ENCODE data around the gene CACNA1E.
"Not testable (repeated sequence)": the region's sequence is repeated elsewhere in the genome, so short reads cannot be mapped to it uniquely, and the experiment has no call there.

CACNA1E gene

DNA sequence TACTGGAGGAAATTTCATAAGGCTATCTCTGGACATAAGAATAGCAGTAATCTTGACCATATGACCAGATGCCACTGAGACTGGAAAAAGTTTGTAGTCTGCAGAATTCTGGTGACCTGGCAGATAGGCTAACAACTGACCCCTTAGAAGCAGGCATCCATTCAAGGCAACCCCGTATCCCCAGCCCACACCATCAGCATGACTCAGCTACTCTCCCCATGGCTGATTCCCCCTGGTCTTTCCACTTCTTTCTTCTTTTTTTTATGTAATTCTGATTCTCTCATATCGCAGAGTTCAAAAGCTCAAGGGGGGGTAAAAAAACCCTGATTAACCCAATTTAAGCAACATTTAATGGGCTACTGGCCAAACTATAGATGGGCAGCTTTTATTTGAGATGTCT lies 335.1 kb downstream of the CACNA1E start:
- H3K79me2 ChIP-seq (ENCODE audit: insufficient read depth, low read length) = no peaks in the 10 kb centered on the region

DNA sequence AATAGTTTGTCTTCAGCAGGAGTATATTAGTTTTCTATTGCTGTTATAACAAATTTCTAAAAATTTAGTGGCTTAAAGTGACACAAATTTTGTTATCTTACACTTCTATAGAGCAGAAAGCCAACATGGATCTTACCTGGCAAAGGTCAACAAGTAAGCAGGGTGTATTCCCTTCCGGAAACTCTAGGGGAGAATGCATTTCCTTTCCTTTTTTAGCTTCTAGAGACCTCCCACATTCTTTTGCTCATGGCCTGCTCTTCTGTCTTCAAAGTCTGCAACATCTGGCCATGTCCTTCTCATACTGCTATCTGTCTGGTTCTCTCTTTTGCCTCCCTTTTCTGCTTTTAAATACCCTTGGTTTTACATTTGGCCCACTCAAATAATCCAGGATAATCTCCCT lies 335.6 kb downstream of the CACNA1E start:
- Histone ChIP-seq H3K9ac (ENCODE audit: low read depth, low read length, poor library complexity, severe bottlenecking) (no peak overlapping the region), H3K9me3 (ENCODE audit: insufficient read depth, low read depth, low read length) (no peaks in the 10 kb centered on the region), H3K9me2 (replicated peaks; ENCODE audit: low read depth, low read length) (no peaks in the 10 kb centered on the region), H3K36me3 (ENCODE audit: insufficient read depth, low read length) (no peaks in the 10 kb centered on the region), H3K27me3 (ENCODE audit: insufficient read depth, low read length, poor library complexity, severe bottlenecking) (no peaks in the 10 kb centered on the region), H3F3A (ENCODE audit: low read depth) (no peaks in the 10 kb centered on the region), H4K20me1 (ENCODE audit: insufficient read depth, low read length, poor library complexity, severe bottlenecking) (no peaks in the 10 kb centered on the region), H3K79me2 (ENCODE audit: insufficient read depth, low read length) (no peaks in the 10 kb centered on the region), H3K4me3 (ENCODE audit: low read length, poor library complexity, severe bottlenecking) (no peak overlapping the region), H2AFZ (ENCODE audit: low read length) (no peak overlapping the region), H3K4me2 (ENCODE audit: low read depth, low read length, poor library complexity, severe bottlenecking) (no peak overlapping the region), H3K4me1 (ENCODE audit: insufficient read depth, low read length, poor library complexity, severe bottlenecking) (no peaks in the 10 kb centered on the region)
- TF ChIP-seq EZH2phosphoT487 (IDR thresholded peaks at IDR 0.05; ENCODE audit: borderline replicate concordance) (no peak), CTCF (conservative IDR thresholded peaks at IDR 0.05; ENCODE audit: low read length) (no peak)

More for the DNA sequence above, 335.1 kb downstream of the CACNA1E start:
- Histone ChIP-seq H3K27me3 (ENCODE audit: insufficient read depth, low read length, poor library complexity, severe bottlenecking) (no peaks in the 10 kb centered on the region), H3K9me2 (replicated peaks; ENCODE audit: low read depth, low read length) (no peaks in the 10 kb centered on the region), H3K4me2 (ENCODE audit: low read depth, low read length, poor library complexity, severe bottlenecking) (no peak overlapping the region), H3K9ac (ENCODE audit: low read depth, low read length, poor library complexity, severe bottlenecking) (no peak overlapping the region), H4K20me1 (ENCODE audit: insufficient read depth, low read length, poor library complexity, severe bottlenecking) (no peaks in the 10 kb centered on the region), H3K36me3 (ENCODE audit: insufficient read depth, low read length) (no peaks in the 10 kb centered on the region), H3K9me3 (ENCODE audit: insufficient read depth, low read depth, low read length) (no peaks in the 10 kb centered on the region), H3F3A (ENCODE audit: low read depth) (no peaks in the 10 kb centered on the region), H3K4me1 (ENCODE audit: insufficient read depth, low read length, poor library complexity, severe bottlenecking) (no peaks in the 10 kb centered on the region), H2AFZ (ENCODE audit: low read length) (no peak overlapping the region), H3K4me3 (ENCODE audit: low read length, poor library complexity, severe bottlenecking) (no peak overlapping the region)
- no peak for TF ChIP-seq EZH2phosphoT487 (IDR thresholded peaks at IDR 0.05; ENCODE audit: borderline replicate concordance)
- no peak for TF ChIP-seq CTCF (conservative IDR thresholded peaks at IDR 0.05; ENCODE audit: low read length)

DNA sequence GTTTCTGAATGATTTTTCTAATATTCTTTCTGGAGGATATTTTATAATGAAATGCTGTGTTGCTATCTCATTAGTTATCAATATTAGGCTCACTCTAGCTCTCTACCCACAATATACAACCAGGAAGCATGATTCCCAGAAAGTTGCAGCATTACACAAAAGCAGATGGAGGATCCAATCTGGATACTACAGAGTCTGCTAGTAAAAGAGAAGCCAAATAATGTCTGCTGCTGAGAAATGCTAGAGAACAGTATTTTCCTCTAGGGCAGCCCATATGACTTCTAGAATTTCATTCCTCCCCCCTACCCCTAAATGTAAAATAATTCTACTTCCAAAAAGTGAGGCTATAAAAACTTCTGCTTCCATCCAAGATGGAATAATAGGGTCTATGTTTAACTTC lies 338.4 kb downstream of the CACNA1E start:
- Histone ChIP-seq H3K9ac (ENCODE audit: low read depth, low read length, poor library complexity, severe bottlenecking) (no peak overlapping the region), H3K36me3 (ENCODE audit: insufficient read depth, low read length) (no peaks in the 10 kb centered on the region), H3F3A (ENCODE audit: low read depth) (no peaks in the 10 kb centered on the region), H3K4me1 (ENCODE audit: insufficient read depth, low read length, poor library complexity, severe bottlenecking) (no peaks in the 10 kb centered on the region), H3K4me3 (ENCODE audit: low read length, poor library complexity, severe bottlenecking) (no peak overlapping the region), H3K4me2 (ENCODE audit: low read depth, low read length, poor library complexity, severe bottlenecking) (no peak overlapping the region), H3K9me2 (replicated peaks; ENCODE audit: low read depth, low read length) (no peaks in the 10 kb centered on the region; the same call in 1 of the 2 replicates), H3K9me3 (ENCODE audit: insufficient read depth, low read depth, low read length) (no peaks in the 10 kb centered on the region), H2AFZ (ENCODE audit: low read length) (no peak overlapping the region), H3K27me3 (ENCODE audit: insufficient read depth, low read length, poor library complexity, severe bottlenecking) (no peaks in the 10 kb centered on the region), H4K20me1 (ENCODE audit: insufficient read depth, low read length, poor library complexity, severe bottlenecking) (no peaks in the 10 kb centered on the region), H3K79me2 (ENCODE audit: insufficient read depth, low read length) (no peaks in the 10 kb centered on the region)
- TF ChIP-seq EZH2phosphoT487 (IDR thresholded peaks at IDR 0.05; ENCODE audit: borderline replicate concordance) = no peak
- TF ChIP-seq CTCF (conservative IDR thresholded peaks at IDR 0.05; ENCODE audit: low read length) = no peak

- H3K9me3 ChIP-seq (ENCODE audit: insufficient read depth, low read depth, low read length); H3K27me3 ChIP-seq (ENCODE audit: insufficient read depth, low read length, poor library complexity, severe bottlenecking); H3K4me2 ChIP-seq (ENCODE audit: low read depth, low read length, poor library complexity, severe bottlenecking); H3K4me1 ChIP-seq (ENCODE audit: insufficient read depth, low read length, poor library complexity, severe bottlenecking); H3K9ac ChIP-seq (ENCODE audit: low read depth, low read length, poor library complexity, severe bottlenecking); H4K20me1 ChIP-seq (ENCODE audit: insufficient read depth, low read length, poor library complexity, severe bottlenecking); H3K4me3 ChIP-seq (ENCODE audit: low read length, poor library complexity, severe bottlenecking); H3K79me2 ChIP-seq (ENCODE audit: insufficient read depth, low read length); H3F3A ChIP-seq (ENCODE audit: low read depth); H3K36me3 ChIP-seq (ENCODE audit: insufficient read depth, low read length); H2AFZ ChIP-seq (ENCODE audit: low read length); H3K9me2 ChIP-seq (replicated peaks; ENCODE audit: low read depth, low read length): not testable (repeated sequence)
Observed at GRCh38 chr1:181832173-181832880, 349.0 kb downstream of the CACNA1E start.

Measured in Loucy (cell line).